ENCODE results near the gene BLTP3B. TPM values are rescaled to one million over a fixed set of nuclear protein-coding genes. Genes with fewer than 3 reads are reported as not detected.

BLTP3B gene
- total and polyA plus RNA-seq, 2 of the 13 experiments (the other 11 are each of a cell fraction or from before 2014, with no cell fraction given): 15.6 to 24.4 TPM

DNA sequence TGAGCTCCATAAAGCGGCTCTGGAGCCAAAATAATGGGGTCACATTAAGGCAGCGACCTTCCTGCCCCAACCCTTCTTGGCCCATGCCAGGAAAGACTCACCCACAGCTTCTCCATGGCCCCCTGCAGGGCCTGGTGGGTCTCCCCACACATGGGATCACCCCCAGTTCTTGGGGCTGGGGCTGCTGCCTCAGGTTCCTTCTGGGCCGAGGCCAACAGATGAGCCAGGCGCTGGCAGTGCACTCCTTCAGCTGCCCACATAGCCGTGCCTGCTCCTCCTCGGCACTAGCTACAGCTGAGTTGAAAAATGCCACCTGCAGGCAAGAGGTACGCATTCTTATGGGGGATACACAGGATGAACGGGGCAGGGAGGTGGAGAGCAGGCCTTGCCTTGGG, 14.8 kb upstream of the BLTP3B start:
- Histone ChIP-seq H3K36me3 (replicated peaks in 1 of 2; ENCODE audit: control insufficient read depth in 1 of 2, insufficient read depth in 2 of 2, low read length in 2 of 2) (no peaks in the 10 kb centered on the region), H2AFZ (ENCODE audit: low read length) (no peak overlapping the region), H3K4me3 (replicated peaks in 1 of 3; ENCODE audit: insufficient read depth in 1 of 3, low read depth in 2 of 3, low read length in 3 of 3) (no peak overlapping the region), H3K4me1 (ENCODE audit: insufficient read depth, low read length) (0 out of 2 replicates have a peak, but pooled peaks cover 4% of the 10 kb centered on the region), H3K79me2 (ENCODE audit: insufficient read depth, low read length) (no peaks in the 10 kb centered on the region), H3K27ac (ENCODE audit: extremely low read length, insufficient read depth, low read length) (no peak overlapping the region), H3K27me3 (ENCODE audit: control insufficient read depth in 1 of 2, insufficient read depth in 2 of 2, low read length in 2 of 2) (no peaks in the 10 kb centered on the region), H3K9ac (ENCODE audit: insufficient read depth, low read depth, low read length) (no peak overlapping the region), H3K9me3 (ENCODE audit: low read length) (peaks cover 4% of the 10 kb centered on the region; the same call in 1 of the 2 replicates), H3K4me2 (ENCODE audit: low read depth, low read length) (no peak overlapping the region), H4K20me1 (ENCODE audit: insufficient read depth, low read length) (no peaks in the 10 kb centered on the region)
- BruUV-seq (replicated peaks): no TSS peak
- in situ Hi-C loops (cut with HindIII; ENCODE audit: extremely low pct_ligation_motif_present, low pct_unique_long_range_greater_than_20kb): no loop called here
- TF ChIP-seq TFDP1 (CRISPR knock-in tag; IDR thresholded peaks at IDR 0.05; ENCODE audit: borderline replicate concordance): no peak
- TF ChIP-seq, protein P1, sequence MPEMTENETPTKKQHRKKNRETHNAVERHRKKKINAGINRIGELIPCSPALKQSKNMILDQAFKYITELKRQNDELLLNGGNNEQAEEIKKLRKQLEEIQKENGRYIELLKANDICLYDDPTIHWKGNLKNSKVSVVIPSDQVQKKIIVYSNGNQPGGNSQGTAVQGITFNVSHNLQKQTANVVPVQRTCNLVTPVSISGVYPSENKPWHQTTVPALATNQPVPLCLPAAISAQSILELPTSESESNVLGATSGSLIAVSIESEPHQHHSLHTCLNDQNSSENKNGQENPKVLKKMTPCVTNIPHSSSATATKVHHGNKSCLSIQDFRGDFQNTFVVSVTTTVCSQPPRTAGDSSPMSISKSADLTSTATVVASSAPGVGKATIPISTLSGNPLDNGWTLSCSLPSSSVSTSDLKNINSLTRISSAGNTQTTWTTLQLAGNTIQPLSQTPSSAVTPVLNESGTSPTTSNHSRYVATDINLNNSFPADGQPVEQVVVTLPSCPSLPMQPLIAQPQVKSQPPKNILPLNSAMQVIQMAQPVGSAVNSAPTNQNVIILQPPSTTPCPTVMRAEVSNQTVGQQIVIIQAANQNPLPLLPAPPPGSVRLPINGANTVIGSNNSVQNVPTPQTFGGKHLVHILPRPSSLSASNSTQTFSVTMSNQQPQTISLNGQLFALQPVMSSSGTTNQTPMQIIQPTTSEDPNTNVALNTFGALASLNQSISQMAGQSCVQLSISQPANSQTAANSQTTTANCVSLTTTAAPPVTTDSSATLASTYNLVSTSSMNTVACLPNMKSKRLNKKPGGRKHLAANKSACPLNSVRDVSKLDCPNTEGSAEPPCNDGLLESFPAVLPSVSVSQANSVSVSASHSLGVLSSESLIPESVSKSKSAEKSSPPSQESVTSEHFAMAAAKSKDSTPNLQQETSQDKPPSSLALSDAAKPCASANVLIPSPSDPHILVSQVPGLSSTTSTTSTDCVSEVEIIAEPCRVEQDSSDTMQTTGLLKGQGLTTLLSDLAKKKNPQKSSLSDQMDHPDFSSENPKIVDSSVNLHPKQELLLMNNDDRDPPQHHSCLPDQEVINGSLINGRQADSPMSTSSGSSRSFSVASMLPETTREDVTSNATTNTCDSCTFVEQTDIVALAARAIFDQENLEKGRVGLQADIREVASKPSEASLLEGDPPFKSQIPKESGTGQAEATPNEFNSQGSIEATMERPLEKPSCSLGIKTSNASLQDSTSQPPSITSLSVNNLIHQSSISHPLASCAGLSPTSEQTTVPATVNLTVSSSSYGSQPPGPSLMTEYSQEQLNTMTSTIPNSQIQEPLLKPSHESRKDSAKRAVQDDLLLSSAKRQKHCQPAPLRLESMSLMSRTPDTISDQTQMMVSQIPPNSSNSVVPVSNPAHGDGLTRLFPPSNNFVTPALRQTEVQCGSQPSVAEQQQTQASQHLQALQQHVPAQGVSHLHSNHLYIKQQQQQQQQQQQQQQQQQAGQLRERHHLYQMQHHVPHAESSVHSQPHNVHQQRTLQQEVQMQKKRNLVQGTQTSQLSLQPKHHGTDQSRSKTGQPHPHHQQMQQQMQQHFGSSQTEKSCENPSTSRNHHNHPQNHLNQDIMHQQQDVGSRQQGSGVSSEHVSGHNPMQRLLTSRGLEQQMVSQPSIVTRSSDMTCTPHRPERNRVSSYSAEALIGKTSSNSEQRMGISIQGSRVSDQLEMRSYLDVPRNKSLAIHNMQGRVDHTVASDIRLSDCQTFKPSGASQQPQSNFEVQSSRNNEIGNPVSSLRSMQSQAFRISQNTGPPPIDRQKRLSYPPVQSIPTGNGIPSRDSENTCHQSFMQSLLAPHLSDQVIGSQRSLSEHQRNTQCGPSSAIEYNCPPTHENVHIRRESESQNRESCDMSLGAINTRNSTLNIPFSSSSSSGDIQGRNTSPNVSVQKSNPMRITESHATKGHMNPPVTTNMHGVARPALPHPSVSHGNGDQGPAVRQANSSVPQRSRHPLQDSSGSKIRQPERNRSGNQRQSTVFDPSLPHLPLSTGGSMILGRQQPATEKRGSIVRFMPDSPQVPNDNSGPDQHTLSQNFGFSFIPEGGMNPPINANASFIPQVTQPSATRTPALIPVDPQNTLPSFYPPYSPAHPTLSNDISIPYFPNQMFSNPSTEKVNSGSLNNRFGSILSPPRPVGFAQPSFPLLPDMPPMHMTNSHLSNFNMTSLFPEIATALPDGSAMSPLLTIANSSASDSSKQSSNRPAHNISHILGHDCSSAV (CRISPR knock-in tag; IDR thresholded peaks at IDR 0.05; ENCODE audit: borderline replicate concordance): no peak
- no peak for TF ChIP-seq SMAD3 (CRISPR knock-in tag; IDR thresholded peaks at IDR 0.05)
- FAIRE-seq (no peak), DNase-seq (ENCODE audit: low spot score) (no peak), ATAC-seq (no peak)
- intact Hi-C loops (cut with micrococcal nuclease; ENCODE audit: unreplicated experiment): no loop called here
- POLR2A ChIA-PET: no interaction called here
- WGBS (ENCODE audit: low lambda C conversion rate): 94% methylated on average over 4 of the region's 8 CpGs
- CTCF ChIA-PET (ENCODE audit: low intra/inter-chr PET ratio, low total read pairs): no interaction called here

Measured in HepG2 (cell line).